ENCODE data around the gene SLC35F1. TPM values are rescaled to one million over a fixed set of nuclear protein-coding genes. Genes with fewer than 3 reads are reported as not detected.

The SLC35F1 gene
- total and polyA plus RNA-seq, 2 experiments from 2014 or later, result 0.04 to 0.43 TPM

- Histone ChIP-seq H3K4me2 (no peak overlapping the region), H2AFZ (no peak overlapping the region), H3K27me3 (no peaks in the 10 kb centered on the region), H4K20me1 (ENCODE audit: insufficient read depth, poor library complexity, severe bottlenecking) (no peaks in the 10 kb centered on the region), H3K4me1 (ENCODE audit: insufficient read depth) (no peaks in the 10 kb centered on the region), H3K27ac (no peak overlapping the region), H3K9me3 (ENCODE audit: low read depth) (no peaks in the 10 kb centered on the region), H3K79me2 (no peaks in the 10 kb centered on the region), H3K4me3 (no peak overlapping the region), H3K36me3 (replicated peaks; ENCODE audit: insufficient read depth, low read depth) (no peaks in the 10 kb centered on the region), H3K9me2 (replicated peaks; ENCODE audit: insufficient read depth) (no peaks in the 10 kb centered on the region)
- no peak for TF ChIP-seq EZH2 (IDR thresholded peaks at IDR 0.05; ENCODE audit: borderline replicate concordance)
- DNase-seq (ENCODE audit: low spot score), result no peak
- whole genome bisulfite sequencing (ENCODE audit: low lambda C conversion rate, missing lambda C conversion rate), result 91% methylated on average over 3 of the region's 3 CpGs
Measured at GRCh38 chr6:117932001-117932400, 24.9 kb downstream of the SLC35F1 start.

- no peak for DNase-seq (ENCODE audit: low spot score)
- H3K27ac ChIP-seq, result no peak overlapping the region
- no peak overlapping the region for H2AFZ ChIP-seq
- H3K9me3 ChIP-seq (ENCODE audit: low read depth), result no peaks in the 10 kb centered on the region
- no peaks in the 10 kb centered on the region for H4K20me1 ChIP-seq (ENCODE audit: insufficient read depth, poor library complexity, severe bottlenecking)
- WGBS (ENCODE audit: low lambda C conversion rate, missing lambda C conversion rate), result 29% methylated on average over 3 of the region's 3 CpGs
- H3K4me1 ChIP-seq (ENCODE audit: insufficient read depth), result no peaks in the 10 kb centered on the region
- no peak overlapping the region for H3K4me3 ChIP-seq
- no peaks in the 10 kb centered on the region for H3K79me2 ChIP-seq
- H3K36me3 ChIP-seq (replicated peaks; ENCODE audit: insufficient read depth, low read depth), result no peaks in the 10 kb centered on the region
- no peak for TF ChIP-seq EZH2phosphoT487 (IDR thresholded peaks at IDR 0.05; ENCODE audit: low read depth, severe bottlenecking, unreplicated experiment)
- TF ChIP-seq EZH2 (IDR thresholded peaks at IDR 0.05; ENCODE audit: borderline replicate concordance), result no peak
- no peak for TF ChIP-seq CTCF (IDR thresholded peaks at IDR 0.05; ENCODE audit: poor library complexity)
- no peak overlapping the region for H3K4me2 ChIP-seq
- H3K9me2 ChIP-seq (replicated peaks; ENCODE audit: insufficient read depth), result no peaks in the 10 kb centered on the region
- H3K27me3 ChIP-seq, result no peaks in the 10 kb centered on the region
Measured at GRCh38 chr6:117932676-117933075, 25.6 kb downstream of the SLC35F1 start.

GRCh38 chr6:117933471-117933870 lies 26.4 kb downstream of the SLC35F1 start:
- Histone ChIP-seq H3K9me3 (ENCODE audit: low read depth) (no peaks in the 10 kb centered on the region), H3K79me2 (no peaks in the 10 kb centered on the region), H2AFZ (no peak overlapping the region), H3K4me1 (ENCODE audit: insufficient read depth) (no peaks in the 10 kb centered on the region), H3K36me3 (replicated peaks; ENCODE audit: insufficient read depth, low read depth) (no peaks in the 10 kb centered on the region), H3K4me2 (no peak overlapping the region), H3K27me3 (no peaks in the 10 kb centered on the region), H3K27ac (no peak overlapping the region), H4K20me1 (ENCODE audit: insufficient read depth, poor library complexity, severe bottlenecking) (no peaks in the 10 kb centered on the region), H3K4me3 (no peak overlapping the region), H3K9me2 (replicated peaks; ENCODE audit: insufficient read depth) (no peaks in the 10 kb centered on the region)
- no peak for DNase-seq (ENCODE audit: low spot score)
- WGBS (ENCODE audit: low lambda C conversion rate, missing lambda C conversion rate), result 84% methylated on average over 4 of the region's 4 CpGs
- TF ChIP-seq EZH2phosphoT487 (IDR thresholded peaks at IDR 0.05; ENCODE audit: low read depth, severe bottlenecking, unreplicated experiment) (no peak), CTCF (IDR thresholded peaks at IDR 0.05; ENCODE audit: poor library complexity) (no peak), EZH2 (IDR thresholded peaks at IDR 0.05; ENCODE audit: borderline replicate concordance) (no peak)

- H3K27ac ChIP-seq, result no peak overlapping the region
- no peaks in the 10 kb centered on the region for H3K9me3 ChIP-seq (ENCODE audit: low read depth)
- no peak overlapping the region for H3K4me2 ChIP-seq
- no peak for TF ChIP-seq CTCF (IDR thresholded peaks at IDR 0.05; ENCODE audit: poor library complexity)
- no peak for TF ChIP-seq EZH2phosphoT487 (IDR thresholded peaks at IDR 0.05; ENCODE audit: low read depth, severe bottlenecking, unreplicated experiment)
- no peak for TF ChIP-seq EZH2 (IDR thresholded peaks at IDR 0.05; ENCODE audit: borderline replicate concordance)
- WGBS (ENCODE audit: low lambda C conversion rate, missing lambda C conversion rate), result 74% methylated on average over 5 of the region's 5 CpGs
- H4K20me1 ChIP-seq (ENCODE audit: insufficient read depth, poor library complexity, severe bottlenecking), result no peaks in the 10 kb centered on the region
- no peak for DNase-seq (ENCODE audit: low spot score)
- H3K4me1 ChIP-seq (ENCODE audit: insufficient read depth), result no peaks in the 10 kb centered on the region
- H3K9me2 ChIP-seq (replicated peaks; ENCODE audit: insufficient read depth), result no peaks in the 10 kb centered on the region
- no peak overlapping the region for H3K4me3 ChIP-seq
- no peaks in the 10 kb centered on the region for H3K79me2 ChIP-seq
- no peak overlapping the region for H2AFZ ChIP-seq
- H3K36me3 ChIP-seq (replicated peaks; ENCODE audit: insufficient read depth, low read depth), result no peaks in the 10 kb centered on the region
- no peaks in the 10 kb centered on the region for H3K27me3 ChIP-seq
Measured at GRCh38 chr6:117938311-117938995, 31.4 kb downstream of the SLC35F1 start.

Data from hepatocyte (in vitro differentiated cells).